LNCaP clone FGC (cell line): ENCODE results near the gene GMDS.
"Not testable (repeated sequence)": the region's sequence is repeated elsewhere in the genome, so short reads cannot be mapped to it uniquely, and the experiment has no call there.

Experiments
- DNase-seq: peaks from one replicate; pipeline ENCODE4 v3.0.0-alpha.2; 2011; ENCODE audit warnings: low read depth
- H3K4me3 ChIP-seq: 2 replicates; pipeline ENCODE4 v1.5.1; 2011; ENCODE audit warnings: mild to moderate bottlenecking, low read depth, low read length, control low read depth
- TF ChIP-seq, protein P1 (sequence below): IDR thresholded peaks from 2 replicates; pipeline ENCODE4 v1.5.1; 2012; ENCODE audit warnings: mild to moderate bottlenecking; ENCODE audit not compliant: control insufficient read depth, insufficient read depth; ENCODE audit errors: extremely low read depth

GMDS gene

DNA sequence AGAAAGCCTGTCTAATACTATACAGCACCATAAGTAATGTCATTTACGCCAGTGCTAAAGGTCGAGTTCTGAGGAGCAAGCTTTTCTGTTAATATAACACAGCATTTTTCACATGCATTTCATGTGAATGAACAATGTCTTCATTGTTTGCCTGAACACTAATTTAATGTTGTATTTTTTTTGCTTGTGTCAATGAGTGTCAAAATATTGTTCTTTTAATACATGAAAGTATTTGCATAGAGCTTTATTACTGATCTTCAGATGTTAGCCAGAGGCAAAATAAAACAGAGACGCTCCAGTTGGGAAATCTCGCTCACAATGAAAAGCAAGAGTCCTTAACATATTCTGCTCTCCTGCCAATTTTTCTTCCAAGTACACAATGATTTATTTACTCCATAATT lies 483.9 kb downstream of the GMDS start:
- DNase-seq: peak; percentile 72
- H3K4me3 ChIP-seq: no peak overlapping the region
- TF ChIP-seq, protein P1, sequence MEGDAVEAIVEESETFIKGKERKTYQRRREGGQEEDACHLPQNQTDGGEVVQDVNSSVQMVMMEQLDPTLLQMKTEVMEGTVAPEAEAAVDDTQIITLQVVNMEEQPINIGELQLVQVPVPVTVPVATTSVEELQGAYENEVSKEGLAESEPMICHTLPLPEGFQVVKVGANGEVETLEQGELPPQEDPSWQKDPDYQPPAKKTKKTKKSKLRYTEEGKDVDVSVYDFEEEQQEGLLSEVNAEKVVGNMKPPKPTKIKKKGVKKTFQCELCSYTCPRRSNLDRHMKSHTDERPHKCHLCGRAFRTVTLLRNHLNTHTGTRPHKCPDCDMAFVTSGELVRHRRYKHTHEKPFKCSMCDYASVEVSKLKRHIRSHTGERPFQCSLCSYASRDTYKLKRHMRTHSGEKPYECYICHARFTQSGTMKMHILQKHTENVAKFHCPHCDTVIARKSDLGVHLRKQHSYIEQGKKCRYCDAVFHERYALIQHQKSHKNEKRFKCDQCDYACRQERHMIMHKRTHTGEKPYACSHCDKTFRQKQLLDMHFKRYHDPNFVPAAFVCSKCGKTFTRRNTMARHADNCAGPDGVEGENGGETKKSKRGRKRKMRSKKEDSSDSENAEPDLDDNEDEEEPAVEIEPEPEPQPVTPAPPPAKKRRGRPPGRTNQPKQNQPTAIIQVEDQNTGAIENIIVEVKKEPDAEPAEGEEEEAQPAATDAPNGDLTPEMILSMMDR: no peak

DNA sequence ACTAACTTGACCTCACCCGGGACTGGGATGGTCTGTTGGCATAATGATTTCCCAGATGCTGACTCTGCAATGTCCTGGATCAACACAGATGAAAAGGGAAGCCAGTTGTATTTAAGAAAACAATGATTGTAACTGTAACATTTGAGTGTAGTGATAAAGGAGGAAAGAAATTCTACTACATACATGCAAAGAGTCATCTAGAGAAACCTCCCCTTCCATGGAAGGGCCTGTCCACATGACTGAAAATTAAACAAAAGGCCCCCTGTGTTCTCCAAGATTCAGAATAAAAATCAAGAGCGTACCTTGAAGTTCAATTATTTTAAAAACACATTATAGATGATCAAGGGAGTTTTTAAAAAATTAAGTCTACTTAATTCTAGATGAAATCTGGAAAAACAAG lies 484.5 kb downstream of the GMDS start:
- no peak overlapping the region for H3K4me3 ChIP-seq

DNA sequence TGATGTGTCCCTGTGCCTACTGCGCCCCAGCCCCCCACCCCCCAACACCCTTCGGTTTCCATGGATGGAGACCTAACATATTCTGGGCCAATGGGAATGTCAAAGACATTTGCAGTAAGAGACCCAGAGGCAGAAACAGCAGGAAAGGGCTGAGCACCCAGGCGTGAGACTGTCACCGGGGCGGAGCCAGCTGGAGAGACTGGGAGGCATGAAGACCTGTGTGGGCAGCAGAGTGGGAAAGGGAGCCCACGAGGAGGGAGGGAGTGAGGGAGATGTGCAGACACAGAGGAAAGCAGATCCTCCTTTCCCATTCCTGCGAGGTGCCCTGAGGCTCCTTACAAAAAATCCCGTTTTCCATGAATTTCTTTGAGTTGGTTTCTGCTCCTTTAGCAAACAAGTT lies 485.5 kb downstream of the GMDS start:
- no peak for DNase-seq
- H3K4me3 ChIP-seq: no peak overlapping the region
- TF ChIP-seq, protein P1: no peak

More for the DNA sequence above, 484.5 kb downstream of the GMDS start:
- TF ChIP-seq, protein P1: no peak
- no peak for DNase-seq

DNA sequence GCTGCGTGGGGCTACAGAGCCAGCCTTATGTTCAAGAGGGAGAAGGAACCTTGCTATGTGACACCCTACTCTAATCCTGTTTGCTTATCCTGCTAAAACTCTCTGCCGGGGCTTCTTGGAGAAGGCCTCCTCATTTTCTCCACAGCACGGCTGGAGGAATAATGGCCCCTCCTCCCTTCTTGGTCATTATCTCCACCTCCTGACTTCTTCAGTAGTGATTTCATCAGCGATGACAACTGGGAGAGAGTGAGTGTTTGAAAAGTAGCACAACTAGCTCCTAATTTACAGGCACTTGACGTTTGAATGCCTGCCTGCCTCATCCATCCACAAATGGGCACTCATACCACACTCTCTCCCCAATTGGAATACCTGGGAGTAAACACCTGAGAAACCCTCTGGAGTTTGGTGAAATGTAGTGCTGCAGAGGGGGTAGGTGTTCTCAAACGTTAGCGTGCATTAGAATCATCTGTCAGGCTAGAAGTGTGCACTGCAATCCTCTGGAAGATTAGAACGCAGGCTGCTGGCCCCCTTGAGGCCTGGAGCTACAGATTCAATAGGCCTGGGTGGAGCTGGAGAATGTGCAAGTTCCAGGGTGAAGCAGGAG lies 487.2 kb downstream of the GMDS start:
- no peak overlapping the region for H3K4me3 ChIP-seq
- DNase-seq: no peak
- TF ChIP-seq, protein P1: no peak

DNA sequence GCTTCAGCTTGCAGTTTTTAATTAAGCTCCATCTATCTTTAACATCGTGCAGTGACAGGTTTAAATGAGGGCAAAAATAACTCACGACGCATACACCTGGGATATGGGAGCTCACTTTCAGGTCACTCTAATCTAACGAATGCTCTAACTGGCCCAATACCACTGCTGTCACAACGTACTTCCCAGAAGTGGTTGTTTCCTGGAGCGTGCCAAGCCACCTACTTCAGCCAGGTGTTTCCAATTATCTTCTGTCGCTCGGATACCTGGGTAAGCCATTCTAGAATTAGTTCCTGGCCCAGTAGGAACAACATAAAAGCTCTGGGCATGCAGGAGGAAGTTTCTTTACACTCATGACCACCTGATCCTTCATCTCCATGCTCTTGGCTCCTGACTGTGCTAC lies 488.3 kb downstream of the GMDS start:
- TF ChIP-seq, protein P1: no peak
- H3K4me3 ChIP-seq: no peak overlapping the region
- DNase-seq: no peak

DNA sequence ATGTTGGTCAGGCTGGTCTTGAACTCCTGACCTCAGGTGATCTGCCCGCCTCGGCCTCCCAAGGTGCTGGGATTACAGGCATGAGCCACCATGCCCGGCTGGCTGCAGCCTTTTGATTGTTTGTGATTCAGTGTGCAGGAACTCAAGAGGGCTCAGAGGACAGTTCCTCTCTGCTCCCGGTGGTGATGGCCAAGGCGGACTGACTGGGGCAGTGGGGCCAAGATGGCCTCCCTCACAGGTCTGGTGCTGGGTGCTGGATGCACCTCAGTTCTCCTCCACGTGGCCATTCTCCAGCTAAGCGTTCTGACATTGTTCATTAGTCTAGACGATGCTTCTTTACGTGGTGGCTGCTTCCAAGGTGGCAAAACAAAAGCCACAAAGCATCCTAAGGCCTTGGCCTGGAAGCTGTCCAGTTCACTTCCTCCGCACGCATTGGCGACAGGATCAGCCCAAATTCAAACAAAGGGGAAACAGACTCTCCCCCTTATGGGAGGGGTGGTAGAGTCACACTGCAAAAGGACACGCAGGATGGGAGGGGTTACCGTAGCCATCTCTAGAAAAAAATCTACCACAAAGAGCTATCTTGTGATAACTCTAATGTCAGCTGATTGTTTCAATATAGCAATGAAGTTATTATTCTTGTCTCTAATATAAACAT lies 488.8 kb downstream of the GMDS start:
- DNase-seq: no peak
- no peak overlapping the region for H3K4me3 ChIP-seq
- TF ChIP-seq, protein P1: no peak

DNA sequence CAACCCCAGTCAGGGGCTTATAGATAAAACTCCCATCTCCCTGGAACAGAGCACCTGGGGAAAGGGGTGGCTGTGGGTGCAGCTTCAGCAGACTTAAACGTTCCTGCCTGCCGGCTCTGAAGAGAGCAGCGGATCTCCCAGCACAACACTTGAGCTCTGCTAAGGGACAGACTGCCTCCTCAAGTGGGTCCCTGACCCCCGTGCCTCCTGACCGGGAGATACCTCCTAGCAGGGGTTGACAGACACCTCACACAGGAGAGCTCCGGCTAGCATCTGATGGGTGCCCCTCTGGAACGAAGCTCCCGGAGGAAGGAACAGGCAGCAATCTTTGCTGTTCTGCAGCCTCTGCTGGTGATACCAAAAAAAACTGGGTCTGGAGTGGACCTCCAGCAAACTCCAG lies 494.3 kb downstream of the GMDS start:
- DNase-seq, H3K4me3 ChIP-seq: not testable (repeated sequence)
